ENCODE measurements around the gene WDR1.

The WDR1 gene

DNA sequence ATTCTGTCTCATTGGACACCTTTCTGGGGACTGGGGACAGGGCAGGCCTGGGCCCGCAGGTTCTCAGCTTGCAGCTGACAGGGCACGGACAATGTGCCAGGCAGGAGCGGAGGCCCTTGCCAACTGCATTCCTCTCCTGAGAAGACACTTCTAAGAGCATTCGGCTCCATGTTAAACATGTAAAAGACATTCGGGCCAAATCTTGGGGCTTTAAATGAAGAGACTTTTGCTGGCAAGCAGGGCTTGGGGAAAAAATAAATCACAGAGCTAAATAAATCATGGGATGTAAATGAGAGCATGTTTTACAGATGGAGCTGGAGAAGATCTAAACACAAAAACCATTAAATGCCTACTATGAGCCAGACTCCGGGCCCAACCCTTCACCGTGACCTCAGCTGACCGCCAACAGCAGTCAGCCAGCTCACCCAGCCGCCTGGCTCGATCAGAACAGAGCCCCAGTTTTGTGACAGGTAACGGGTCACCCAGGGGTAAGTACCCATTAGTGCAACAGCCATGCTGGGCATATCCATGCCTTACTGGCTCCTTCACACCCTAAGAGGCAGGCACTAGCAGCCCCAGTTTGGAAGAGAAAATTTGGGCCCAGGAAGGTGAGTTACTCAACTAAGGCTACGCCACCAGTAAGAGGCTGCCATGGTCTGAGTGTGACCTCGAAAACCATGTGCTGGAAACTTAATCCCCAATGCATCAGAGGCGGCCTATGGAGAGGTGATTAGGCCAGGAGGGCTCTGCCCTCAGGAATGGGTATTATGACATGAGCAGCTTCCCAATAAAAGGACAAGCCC is 14.7 kb downstream of the WDR1 start:
- DNase-seq = no peak

DNA sequence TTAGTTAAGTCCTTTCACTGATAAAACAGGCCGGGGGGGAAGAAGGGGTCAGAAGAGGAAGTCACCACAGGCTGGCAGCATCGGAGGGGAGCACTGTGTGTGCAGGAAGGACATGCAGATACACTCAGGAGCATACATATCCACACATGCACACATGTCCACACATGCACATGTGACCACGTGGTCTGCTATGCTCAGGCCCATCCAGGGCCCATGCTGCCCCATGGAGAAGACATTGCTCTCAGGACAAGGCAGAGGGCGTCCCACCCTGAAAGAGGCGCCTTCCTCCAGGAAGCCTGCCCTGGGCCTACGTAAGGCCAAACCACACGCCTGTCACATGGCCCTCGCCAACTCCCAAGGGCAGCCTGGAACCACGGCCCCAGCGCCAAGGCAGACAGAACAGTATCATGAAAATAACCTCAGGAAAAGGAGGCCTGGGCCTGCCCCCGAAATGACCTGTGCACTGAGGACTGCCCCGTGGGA is 15.8 kb downstream of the WDR1 start:
- peak in 15 of 51 donors; percentile 3 to 47 (median 25) for DNase-seq

DNA sequence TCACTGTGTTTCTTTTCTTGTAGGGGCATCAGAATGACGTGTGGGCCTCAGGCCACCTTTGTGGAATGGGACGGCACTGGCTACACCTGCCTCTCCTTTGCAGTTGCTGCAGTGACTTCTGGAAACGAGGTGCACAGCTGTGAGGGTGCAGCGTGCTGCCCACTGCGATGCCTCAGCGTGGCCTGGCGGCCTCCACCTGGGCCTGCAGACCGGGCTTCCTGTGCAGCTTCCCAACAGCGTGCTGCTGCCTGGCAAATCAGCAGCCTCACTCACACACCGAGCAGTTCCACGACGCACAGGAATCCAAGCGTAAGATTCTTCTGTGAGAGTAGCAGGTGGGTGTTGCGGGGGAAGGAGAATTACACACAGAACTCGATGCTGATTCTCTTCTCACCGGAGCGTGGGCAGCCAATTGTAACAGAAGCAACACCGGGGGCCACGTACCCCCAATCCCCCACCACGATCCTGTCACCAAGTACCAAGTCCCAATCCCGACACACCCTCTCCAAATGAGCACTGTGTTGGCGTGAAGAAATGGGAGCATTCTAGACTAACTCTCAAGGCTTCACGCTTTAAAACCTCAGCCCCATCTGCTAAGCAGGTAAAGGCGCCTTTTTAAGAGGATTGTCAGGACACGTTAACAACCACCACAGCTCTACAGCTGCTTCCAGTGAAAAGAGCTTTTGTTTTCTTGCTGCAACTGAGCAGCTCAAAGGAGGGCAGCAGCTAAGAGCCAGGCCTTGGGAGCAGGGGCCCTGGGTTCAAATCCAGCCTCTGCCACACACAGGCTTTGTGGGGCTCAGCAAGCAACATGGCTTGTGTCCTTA is 16.9 kb downstream of the WDR1 start:
- DNase-seq = peak in 5 of 51 donors; percentile 31 to 75 (median 47)

DNA sequence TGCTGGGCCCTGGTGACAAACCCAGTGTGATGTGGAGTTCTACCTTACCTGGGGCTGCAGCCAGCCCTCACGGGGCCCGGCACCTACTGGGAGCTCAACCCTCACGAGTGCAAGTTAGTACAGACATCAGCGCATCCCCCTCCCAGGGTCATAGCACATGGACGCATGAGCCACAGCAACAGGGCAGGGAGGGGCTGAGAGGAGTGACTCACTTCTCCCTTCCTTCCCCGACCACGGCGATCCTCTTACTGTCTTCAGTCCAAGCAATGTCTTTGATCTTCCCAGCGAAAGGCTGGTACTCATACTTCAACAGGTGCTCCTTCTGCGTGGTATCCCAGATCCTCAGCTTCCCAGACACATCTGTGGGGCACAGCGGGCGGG is 17.8 kb downstream of the WDR1 start:
- no peak for DNase-seq

DNA sequence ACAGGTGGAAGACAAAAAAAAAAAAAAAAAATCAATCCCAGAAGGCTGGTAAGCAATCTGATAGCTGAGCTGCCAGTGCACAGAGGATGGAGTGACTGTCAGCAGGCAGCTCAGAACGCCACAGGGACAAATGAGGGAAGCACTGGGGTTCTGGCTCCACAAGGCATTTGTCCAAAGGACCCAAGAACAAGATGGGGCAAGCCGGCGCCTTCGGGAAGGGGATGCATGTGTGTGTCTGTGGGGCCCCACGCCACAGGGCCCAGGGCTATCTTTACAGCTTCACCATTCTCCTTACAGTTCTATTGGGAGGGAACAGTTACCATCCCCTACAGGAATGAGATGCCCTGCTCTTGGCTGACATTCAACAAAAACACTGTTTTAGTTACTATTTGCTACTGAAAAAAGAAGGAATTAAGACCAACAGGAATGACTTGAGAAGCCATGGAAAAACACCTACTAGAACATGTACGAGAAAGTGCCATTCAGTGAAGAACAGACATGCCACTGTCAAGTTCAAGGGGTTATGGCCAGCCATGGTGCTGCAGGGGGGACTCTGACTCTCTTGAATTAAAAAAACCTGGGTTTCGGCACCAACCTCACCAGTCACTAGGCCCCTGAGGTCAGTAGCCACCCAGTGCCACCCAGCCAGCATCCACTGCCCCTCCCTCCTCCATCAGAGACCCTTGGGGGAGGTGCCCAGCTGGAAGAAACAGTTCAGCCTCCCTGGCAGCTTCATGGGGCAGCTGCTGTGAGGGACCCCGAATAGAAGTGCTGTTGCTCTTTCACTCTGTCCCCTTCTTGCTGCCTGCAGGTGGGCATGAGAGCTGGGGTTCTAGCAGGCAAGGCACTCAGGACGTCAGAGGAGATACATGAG is 18.5 kb downstream of the WDR1 start:
- no peak for DNase-seq

DNA sequence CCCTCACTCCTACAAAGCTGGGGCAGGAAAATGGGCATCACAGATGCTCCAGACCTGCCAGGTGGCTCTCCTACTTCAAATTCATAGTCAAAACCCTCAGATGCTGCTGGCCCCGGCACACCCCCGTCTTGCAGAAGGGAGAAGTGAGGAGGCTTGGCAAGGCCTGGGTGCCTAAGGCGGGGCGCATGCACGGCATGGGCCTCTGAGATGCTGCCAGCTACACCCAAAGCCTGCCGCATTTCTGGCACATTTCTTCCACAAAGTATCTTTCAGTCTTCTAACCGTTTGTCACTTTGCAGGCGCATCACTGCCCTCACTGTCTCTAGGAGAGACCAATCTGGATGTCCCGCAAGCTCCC is 19.6 kb downstream of the WDR1 start:
- peak in 1 of 51 donors; percentile 42 for DNase-seq

DNA sequence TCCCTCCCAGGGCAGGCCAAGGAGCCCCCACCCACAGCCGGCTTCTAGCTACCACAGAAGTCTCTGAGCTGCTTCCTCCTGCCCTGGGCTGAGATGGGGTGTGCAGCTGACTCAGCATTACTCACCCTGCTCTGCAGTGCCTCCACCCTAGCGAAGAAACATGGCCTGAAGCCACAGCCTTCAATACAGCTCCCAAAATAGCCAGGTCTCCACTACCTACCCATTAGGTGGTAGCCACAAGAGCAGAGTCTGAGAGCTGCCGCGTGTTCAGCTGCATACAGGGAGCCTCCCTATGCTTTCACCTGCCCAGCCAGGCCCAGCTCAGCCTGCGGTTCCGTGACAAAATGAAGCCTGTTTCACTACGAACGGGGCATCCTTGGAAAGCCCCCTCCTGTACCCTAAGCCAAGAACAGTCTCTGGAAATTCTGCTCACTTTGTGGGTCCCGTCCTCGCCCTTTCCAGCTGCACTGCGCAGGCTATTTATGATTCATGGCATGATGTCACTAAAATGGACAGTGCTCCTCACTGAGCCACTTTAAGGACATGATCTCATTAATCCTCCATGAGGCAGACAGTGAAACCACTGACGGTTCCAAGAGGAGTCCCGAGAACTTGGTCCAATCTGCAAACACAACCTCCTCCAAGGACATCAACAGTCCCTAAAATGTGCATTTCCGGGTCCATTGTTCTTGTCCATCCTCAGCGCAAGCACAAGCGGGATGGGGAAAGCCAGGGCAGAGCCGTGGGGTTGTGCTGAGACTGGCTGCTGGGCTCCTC is 20.2 kb downstream of the WDR1 start:
- DNase-seq = peak in 28 of 51 donors; percentile 18 to 66 (median 38)

DNA sequence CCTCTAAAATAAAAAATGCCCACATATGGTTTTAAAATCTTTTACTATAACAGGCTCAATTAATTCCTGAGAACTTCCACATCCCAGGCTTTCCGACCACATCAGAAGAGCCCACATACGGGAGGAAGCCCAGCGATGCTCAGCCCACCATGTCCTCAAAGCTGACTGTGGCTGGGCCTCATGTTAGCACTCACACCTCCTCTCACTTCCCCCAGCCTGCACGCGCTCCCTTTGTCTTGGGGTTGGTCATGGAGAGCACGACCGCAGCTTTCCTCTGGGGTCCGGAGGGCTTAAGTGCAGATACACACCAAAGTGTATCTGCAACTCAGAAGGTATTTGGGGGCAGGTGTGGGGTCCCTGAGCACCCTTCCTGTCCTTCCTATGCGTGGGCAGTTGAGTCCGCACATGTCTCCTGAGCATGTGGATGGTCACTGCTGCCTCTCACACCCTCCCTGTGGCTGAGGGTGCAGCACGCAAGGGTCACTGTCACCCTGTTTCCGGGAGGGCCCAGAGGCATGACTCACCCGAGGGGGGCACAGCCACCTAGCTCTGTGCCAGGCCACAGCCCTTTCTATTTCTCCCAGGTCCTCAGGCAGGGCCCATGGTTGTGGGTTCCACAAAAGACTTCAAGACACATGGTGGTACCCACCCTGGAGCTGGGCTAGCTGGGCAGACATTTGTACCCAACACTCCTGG is 21.2 kb downstream of the WDR1 start:
- no peak for DNase-seq

DNA sequence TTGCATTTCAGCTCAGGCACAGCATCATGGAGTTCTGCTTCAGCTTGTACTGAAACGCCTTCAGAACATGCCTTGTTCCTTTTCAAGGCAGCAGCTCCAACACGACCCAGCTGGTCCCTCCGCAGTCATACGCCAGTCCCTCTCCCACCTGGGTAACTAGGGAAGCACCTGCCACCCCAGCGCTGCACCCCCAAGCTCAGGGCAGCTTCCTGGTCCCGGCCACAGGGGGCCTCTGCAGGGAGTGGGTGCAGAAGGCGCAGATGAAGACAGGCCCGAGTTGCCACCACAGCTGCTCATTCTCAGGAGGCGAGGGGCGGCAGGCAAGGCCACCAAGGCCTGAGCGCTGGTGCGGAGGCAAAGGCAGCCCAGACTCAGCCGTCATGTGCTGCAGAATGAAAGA is 21.8 kb downstream of the WDR1 start:
- no peak for DNase-seq

DNA sequence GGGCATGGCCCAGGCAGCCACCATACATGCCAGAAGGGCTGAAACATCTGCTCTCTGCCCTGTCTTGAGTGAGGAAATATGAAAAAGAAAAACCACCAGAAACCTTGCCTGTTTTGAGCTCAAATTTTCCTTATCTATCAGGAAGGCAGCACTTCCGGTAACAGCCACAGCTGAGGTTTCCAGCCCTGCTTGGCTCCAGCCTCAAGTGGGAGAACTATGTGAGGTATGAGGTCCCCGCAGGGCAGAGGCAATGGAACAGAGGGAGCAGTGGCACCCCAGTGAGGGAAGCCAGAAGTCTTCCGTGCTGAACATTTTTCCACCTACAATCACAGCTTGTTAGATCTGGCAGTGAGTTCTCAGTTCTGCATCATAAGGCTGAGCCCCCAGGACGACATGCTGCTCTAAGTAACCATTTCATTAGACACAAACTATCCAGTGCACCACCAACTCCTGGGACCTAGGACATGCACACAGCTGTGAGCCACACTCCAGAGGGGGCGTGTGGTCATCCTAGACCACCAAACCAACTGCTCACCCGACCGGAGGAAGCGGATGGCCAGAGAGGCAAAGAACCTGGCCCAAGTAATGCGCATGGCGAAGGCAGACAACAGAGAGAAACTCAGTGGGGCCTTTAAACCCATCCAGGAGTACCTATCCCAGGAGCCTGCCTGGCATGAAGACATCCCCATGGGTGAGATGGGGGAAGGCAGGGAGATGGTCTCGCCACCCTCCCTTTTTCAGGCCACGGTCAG is 22.6 kb downstream of the WDR1 start:
- DNase-seq = no peak

DNA sequence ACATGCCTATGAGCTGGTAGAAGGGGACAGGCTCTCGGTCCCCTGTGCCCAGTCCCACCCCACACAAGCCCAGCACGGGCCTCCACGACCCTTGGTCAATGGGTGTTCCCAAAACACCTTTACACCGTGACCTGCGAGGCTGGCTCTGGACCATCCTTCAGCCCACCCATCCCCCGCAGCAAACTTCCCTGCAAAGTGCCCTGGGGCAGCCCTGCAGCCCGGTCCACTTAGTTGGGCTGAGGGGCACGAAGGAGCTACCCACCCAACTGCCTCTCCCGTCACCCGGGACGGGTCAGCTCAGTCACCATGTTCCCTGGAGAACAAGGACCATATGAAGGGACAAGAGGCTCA is 23.4 kb downstream of the WDR1 start:
- no peak for DNase-seq

DNA sequence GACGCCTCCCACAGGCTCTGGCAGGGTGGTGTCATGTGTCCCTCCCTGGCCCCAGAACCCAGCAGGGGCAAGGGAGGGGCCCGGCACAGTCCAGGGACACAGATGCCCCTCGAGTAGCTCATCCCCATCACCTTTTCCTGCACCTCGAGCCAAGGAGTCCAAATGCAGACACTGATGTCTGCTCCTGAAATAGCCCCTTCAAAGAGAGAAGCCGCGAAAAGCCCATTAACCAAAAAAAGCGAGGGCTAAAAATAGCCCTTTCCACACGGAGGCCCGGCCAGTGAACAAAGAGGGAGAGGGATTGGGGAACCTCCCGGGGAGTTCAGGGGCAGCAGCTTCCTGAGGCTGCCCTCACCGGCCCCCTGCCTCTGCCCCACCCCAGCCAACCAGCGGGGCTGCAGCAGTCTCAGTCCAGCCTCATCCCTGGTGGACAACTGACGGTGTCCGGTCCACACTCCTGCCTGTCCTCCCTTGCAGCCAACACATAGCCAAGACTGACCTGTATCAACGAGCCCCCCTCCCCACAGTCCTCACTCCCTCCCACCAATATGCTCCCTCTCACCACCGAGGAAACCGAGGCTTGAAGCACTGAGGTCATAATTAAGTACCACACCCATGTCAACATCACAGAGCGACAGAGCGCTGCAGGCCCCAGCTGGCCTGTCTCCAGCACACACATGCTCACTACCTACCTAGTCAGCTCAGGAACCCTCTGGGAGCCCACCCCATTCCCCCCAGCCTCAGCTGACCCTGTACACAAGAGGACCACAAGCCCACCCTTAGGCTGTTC is 23.9 kb downstream of the WDR1 start:
- DNase-seq = no peak

DNA sequence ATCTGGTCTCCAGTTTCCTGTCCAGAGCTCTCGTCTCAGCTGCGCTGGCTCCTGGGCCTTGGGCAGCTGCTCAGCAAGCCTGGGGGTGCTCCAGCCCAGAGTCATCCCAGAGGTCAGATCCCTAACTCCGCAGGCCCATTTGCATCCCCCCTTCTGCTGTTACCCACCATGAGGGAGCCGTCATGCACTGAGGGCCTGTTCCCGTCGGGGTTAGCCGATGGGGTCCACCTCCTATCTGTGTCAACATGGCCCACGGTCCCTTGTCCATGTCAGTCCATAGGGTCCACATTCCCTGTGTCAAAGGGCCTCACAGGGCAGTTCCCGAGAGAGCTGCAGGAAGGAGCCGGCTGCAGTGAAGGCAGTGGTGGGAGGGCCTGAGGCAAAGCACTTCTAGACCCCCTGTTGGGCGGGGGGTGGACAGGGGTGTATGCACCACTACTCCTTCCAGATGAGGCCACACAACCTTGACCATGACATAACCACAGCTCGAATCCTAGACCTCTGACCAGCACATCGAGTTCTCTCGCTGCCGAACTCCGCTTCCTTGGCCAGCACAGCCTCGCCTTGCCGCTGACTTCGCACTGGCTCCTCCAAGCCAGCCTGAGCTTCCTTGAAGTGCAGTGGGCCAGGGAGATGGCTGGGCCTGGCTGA is 24.9 kb downstream of the WDR1 start:
- no peak for DNase-seq

DNA sequence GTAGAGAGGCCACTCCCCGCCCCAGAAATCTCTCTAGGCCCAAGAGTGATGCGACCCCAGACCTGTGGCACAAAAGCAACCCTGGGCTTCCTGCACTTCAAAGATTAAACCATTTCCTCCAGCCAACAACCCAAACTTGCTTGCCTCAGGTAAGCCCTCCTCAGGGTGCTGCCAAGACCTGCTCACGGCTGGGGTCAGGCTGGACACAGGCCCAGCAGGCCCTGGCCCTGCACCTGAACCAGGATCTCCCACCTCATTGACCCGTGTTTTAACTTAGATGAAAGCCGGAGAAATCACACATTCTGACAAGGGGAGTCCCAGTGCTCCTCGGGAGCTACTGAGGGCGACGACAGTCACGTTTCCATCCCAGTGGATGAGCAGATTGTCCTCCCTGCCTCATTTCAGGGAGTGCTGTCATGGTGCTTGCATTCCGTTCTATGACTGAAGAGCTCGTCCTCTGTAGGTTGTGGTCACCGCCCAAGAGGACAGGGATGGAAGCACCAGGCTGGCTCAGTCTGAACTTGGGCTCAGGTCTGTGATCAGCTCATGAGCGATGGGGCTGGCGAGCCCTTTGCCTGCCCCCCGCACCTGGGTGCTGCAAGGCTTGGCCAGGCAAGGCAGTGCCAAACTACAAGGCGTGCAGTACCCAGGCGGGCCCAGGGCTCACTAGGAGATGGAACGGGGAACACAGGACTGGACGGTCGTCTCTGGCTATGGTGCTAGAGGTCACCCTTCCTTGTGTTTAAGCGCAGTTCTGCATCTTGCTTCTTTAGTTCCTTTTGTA is 25.9 kb downstream of the WDR1 start:
- no peak for DNase-seq

DNA sequence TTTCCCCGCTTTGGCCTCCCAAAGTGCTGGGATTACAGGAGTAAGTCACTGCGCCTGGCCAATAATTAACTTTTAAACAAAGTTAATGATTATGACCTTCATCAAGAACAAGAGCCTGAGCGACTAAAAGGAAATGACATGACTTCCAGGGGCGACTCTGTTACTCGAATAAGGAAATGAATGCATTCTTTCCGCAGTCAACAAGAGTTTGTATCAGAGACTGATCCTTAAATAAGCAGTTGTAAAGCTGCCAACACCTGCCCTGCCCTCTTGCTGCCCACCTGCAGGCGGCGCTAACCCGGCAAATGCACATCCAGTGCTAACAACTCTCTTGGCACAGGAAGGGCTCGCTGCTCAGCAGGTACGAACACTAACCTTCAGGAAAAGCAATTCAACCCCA is 27.3 kb downstream of the WDR1 start:
- DNase-seq = no peak

DNA sequence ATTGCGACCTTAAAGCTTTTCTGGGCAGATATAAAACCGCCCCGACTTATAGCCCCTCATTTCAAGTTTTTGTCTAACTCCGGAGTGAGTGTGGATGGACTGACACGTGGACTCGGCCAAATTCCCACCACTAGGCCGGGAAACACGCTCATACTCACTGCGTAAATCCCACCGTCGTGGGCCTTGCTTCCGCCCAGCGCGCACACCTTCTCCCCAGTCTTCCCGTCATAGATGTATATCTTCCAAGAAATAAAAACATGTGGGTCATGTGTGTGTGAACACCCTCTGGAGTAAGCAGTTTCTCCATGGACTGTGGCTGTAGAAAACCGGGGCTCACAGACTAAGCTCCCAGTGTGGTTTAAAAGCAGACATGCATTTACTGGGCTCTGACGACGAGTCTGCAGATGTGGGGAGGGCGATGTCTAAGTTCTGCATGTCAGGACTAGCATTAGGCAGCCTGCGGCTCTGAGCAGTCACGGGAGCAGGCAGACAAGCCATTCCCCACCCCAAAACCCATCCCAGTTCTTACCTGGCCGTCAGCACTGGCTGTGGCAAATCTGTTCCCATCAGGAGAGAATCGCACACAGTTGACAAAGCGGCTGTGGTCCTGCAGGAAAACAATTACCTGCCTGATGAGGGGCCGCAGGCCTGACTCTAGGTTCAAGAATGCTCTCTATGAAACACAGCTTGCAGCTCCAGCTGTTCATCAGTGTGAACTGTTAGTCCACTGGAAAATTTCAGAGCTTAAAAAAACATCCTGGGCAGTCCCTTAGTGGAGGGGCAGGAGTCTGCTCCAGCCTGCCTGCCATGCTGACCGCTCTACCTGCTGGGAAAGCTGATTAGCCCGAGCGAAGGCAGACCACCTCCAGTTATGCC is 28.2 kb downstream of the WDR1 start:
- no peak for DNase-seq
